ENCODE data around the gene SRSF10.
"Not testable (repeated sequence)": the region's sequence is repeated elsewhere in the genome, so short reads cannot be mapped to it uniquely, and the experiment has no call there.

Gene SRSF10

DNA sequence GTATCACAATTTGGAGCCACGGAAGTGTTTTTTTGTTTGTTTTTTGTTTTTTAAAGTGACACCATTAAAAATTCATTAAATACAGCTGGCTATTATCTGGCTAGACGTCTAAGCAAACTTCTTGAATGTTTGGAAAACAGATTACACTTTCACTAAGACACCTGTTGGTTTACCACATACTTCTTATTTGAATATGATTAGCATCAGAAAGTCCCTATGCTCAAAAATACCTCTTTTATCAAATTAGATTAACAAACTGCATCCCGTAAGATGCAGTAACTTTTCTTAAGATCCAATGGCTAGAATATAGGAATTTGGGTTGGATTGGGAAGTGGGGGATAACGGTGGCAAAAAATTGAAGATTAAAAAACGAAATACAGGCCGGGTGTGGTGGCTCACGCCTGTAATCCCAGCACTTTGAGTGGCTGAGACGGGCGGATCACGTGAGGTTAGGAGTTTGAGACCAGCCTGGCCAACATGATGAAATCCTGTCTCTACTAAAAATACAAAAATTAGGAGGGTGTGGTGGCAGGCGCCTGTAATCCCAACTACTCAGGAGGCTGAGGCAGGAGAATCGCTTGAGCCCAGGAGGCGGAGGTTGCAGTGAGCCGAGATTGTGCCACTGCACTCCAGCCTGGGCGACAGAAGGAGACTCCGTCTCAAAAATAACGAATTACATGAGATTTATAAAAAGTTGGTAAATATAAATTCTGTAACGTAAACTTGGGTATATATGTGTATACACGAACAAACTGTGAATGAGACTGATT lies 21.9 kb downstream of the SRSF10 start:
- not testable (repeated sequence) for DNase-seq

DNA sequence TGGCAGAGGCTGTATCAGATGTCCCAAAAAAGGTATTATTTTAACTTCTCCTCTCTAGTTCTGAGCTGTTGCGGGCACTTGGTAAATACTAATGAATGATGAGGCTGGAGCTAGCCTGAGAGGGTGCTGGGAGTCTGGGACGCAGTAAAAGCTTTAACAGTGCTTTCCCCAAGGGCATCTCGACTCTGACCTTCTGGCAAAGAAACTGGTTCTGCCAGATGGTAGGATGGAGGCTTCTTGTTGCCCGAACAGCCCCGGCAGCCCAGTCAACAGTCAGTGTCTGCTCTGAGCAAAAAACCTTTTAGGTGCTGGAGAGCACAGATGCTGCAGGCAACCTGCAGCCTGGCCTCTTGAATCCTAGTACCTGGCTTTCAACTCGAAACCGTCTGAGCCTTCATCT lies 23.0 kb downstream of the SRSF10 start:
- DNase-seq: no peak

DNA sequence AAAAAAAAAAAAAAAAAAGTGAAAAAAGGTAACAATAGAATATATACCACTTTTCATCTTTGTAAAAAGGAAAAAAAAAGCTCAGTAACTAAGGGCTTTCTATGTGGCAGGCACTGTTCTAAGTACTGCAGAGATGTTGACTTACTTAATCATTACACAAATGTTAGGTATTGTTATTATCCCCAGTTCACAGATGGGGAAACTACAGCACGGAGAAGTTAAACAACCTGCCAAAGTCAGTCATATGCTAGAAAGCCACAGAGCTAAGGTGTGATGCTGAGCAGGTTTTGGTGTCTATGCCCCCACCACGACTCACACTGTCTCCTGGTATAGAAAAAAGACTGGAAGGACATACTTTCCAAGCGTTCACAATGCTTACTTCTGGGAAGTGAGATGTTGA lies 27.1 kb downstream of the SRSF10 start:
- DNase-seq: no peak

DNA sequence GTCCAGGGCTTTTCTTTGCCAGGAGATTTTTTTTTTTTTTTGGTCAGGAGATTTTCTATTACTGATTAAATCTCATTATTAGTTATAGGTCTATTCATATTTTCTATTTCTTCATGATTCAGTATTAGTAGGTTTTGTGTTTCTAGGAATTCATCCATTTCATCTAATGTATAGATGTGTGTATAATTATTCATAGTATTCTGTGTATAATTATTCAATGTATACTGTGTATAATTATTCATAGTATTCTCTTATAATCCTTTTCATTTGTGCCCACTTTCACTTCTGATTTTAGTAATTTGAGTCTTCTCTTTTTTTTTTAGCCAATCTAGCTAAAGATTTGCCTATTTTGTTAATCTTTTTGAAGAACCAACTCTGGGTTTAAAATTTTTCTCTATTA lies 32.8 kb downstream of the SRSF10 start:
- DNase-seq: no peak

DNA sequence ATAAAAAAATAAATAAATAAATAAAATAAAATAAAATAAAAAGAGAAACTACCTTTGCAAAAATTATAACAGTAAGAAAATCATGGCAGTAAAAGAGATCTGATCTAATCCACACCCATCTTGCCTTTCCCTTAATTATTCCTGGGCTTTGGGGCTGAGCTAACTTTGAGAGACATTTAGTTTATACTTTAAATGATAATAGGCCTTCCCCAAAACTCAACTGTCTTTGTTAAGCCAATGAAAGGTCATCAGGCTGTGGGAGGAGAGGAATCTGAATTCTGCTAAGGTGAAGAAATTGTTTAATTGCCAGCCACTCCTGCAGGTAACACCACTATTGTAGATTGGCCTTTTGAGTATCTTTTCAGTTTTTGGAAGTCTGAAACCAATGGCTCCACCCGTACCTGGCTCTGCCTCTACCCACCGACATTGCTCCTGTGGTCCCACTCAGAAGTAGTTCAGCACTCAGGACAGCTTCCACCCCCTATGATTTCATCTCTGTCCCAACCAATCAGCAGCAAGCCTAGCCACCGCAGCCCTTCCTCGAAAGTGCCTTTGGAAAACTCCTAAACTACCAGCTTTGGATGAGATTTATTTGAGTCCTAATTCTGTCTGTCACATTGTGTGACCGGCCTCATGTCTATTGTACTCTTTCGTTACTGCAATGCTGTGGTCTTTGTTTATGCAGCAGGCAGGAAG lies 43.5 kb downstream of the SRSF10 start:
- no peak for DNase-seq

DNA sequence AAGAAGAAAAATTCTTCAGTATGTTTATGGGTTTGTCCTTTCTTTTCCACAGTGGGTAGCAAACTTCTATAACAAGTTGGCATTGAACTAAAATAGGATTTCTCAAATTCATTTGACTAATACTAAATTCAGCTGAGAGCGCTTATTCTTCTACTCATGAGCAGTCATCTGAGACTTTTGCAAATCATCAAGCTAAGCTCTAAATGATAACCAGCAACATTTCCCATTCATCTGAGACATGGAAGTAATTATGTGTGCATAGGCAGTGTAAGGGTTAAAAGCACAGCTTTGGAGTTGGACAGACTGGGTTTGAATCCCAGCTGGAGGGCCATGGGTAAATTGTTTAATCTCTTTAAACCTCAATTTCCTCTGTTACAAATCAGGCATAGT lies 48.6 kb downstream of the SRSF10 start:
- DNase-seq: no peak

DNA sequence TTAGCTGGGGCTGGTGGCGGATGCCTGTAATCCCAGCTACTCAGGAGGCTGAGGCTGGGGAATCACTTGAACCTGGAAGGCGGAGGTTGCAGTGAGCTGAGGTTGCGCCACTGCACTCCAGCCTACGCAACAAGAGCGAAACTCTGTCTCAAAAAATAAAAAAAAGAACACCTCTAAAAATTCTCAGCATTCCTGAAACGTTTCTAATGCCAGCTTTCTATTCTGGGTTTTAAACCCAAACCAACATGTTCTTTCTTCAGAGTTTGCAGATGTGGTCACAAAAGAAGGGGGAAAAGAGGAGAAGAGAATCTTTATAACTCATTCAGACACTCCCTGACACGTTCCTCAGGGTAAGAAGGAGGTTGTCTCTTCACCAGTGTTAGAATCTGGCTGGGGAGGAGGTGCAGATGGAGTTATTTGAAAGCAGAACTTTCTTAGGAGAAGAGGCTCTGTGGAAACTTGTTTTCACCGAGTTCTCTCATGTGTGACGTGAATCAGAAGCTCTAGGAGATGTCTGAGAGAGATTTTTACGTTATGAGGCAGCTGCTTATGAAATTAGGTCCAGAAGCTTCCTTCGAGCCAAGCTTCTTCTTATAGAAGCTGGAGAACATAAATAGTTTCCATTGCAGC lies 49.2 kb downstream of the SRSF10 start:
- DNase-seq: no peak

DNA sequence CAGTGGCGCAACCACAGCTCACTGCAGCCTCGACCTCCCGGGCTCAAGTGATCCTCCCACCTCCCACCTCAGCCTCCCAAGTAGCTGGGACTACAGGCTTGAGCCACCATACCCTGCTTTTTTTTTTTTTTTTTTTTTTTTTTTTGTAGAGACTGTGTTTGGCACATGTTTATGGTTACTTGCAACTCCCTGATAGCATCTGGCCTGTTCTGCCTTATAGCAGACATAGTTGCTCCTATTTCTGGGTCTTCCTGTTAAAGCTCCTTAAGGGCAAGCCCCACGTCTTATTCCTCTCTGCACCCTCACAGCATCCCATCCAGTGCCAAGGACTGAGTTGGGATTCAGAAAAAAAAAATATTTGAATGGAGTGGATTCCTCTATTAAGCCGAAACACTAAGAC lies 49.9 kb downstream of the SRSF10 start:
- DNase-seq: no peak

DNA sequence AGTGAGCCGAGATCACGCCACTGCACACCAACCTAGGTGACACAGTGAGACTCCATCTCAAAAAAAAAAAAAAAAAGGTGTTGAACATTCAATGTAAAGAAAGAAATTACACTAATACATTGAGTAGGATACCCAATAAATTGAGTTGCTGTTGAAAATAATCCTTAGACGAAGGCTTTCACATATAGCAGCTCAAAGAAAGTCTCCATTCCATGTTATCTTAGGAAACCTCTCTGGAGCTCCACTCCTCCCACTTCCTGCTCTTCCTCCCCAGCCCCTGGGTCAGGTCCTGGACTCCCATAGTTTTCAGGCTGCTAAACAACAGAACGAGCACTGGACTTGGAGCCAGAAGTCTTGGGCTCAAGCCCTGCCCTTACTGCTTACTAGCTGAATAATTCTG lies 51.3 kb downstream of the SRSF10 start:
- no peak for DNase-seq

DNA sequence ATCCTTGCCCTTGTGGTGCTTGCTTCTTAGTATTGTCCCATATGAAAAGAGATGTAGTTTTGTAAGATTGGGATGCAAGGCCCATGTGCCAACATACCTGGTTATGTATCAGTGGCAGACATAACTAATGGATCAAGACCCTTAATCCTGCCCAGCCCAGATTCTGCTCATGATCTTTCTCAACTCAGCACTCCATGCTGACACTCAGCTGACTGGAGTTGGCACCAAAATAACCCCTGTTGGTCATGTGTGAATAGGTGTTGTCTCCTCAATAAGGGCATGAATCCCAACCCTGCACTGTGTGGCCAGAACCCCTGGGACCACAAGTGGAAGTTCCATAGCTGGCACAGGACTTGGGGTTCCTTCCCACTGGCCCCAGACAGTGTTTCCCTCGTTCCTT lies 53.0 kb downstream of the SRSF10 start:
- DNase-seq: no peak

DNA sequence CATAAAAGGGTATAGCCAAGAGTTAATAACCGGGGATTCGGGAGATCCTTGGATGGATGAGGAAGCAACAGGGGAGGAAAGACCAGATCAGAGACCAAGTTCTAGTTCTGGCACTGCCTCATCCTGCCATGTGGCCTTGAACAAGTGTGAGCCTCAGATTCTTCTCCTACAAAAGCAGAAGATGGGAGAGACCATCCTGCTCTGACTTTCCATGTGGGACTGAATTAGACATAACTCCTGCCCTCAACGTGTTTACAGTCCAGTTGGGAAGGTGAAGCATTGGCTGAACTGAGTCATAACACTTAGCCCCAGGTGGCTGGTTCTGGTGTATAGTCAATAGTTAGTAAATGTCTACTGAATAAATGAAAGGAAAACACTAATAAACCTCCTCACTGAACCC lies 54.8 kb downstream of the SRSF10 start:
- no peak for DNase-seq

DNA sequence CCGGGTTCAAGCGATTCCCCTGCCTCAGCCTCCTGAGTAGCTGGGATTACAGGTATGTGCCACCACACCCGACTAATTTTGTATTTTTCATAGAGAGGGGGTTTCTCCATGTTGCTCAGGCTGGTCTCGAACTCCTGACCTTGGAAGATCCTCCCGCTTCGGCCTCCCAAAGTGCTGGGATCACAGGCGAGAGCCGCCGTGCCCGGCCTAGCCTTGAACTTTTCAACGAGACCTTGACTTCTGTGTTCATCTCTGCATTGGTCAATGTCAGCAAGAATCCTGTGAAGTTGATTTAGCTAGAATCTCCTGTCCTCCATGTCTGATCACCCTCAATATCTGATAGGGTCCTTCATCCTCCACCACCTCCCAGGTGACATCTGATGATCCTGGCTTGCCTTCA lies 55.5 kb downstream of the SRSF10 start:
- no peak for DNase-seq

DNA sequence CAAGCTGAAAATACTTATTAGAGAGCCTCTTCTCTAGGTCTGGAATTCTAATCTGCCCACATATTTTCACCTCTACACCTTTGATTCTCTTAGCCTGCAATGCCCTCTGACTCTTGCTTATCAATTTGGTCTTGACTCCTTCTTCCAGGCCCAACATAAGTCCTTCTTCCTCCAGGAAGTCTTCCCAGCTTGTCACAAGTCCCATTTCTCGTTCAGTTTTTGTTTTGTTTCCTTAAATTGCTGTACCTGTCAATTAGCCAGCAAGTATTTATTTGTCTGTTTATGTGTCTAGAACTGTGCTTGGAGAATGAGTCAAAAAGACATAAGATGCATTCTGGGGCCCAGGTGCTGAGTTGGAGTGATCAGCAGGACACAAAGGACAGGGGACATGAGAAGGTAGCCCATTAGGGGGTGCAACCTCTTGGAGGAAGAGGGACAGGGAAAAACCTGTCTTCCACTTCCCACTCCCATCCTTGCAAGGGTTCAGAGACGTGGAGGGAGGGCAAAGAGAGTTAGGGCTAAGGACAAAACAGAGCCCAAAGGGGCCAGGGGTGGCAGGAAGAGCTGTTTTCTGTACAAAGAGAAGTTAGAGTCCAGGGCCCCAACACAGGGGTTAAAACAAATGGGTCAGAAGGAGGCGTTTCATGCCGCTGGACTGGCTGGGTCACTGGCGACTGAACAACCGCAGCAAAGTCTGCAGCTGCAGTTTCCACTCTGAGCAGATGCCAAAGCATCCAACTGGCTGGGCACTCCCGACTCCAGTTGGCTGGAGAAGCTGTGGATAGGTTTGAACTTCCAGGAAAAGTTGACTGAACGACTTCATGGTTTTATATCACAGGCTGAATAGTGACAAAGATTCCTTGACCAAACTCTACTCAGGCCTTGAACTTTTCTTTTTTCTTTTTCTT lies 56.3 kb downstream of the SRSF10 start:
- no peak for DNase-seq

DNA sequence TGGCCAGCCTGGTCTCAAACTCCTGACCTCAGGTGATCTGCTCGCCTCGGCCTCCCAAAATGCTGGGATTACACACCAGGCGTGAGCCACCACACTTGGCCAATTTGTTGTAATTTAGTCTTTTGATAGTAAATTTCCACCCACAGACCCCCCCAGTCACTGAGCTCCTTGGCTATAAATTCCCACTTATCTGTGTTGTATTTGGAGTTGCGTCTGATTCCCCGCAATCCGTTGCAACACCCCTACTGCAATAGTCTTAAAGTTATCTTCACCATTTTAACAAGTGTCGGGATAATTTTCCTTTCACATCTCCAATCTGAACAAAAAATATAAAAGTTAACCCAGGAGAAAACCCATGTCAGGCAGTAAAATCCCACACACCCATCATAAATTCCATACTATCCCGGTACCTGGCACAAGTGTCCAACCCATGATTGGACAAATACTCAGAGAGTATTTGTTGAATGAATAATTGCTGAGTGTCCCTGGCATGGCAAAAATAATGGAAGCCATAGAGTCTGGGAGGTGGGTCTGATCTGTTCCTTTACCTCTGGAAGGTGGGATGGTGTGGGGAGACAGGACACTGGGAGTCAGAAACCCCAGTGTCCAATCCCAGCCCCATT lies 57.7 kb downstream of the SRSF10 start:
- DNase-seq: no peak

DNA sequence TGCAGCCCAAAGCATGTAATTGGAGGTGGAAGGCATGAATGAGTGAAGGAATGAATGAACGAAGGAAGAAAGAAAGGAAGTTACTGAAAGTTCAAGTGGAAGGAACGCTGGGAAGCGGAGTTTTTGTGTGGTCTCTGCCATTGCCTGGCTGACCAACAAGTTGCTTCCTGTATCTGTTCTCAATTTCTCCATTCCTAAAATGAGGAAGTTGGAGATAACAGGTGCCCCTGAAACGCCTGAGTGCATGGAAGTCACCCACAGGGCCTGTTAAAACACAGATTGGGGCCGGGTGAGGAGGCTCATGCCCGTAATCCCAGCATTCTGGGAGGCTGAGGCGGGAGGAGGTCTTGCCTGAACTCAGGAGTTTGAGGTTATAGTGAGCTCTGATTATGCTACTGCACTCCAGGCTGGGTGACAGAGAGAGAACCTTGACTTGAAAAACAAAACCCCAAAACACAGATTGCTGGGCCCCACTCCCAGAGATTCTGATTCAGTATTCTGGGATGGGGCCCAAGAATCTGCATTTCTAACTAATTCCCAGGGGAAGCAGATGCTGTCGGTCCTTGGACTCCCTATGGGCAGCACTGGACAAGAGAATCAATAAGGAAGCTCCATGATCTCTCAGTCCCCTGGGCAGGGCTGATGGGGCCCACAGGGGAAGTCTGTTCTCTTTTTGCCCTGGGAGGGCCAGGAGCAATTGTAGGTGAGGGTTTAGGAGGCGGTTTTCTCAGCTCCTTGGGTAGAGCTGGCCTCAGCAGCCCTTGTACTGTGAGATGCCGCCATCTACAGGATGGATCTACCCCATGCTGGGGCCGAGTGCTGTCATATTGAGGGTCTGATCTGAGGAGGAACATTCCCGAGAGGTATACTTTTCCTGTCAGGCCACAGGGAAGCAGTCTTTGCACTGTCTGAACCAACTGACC lies 63.7 kb downstream of the SRSF10 start:
- DNase-seq: peak; percentile 59

DNA sequence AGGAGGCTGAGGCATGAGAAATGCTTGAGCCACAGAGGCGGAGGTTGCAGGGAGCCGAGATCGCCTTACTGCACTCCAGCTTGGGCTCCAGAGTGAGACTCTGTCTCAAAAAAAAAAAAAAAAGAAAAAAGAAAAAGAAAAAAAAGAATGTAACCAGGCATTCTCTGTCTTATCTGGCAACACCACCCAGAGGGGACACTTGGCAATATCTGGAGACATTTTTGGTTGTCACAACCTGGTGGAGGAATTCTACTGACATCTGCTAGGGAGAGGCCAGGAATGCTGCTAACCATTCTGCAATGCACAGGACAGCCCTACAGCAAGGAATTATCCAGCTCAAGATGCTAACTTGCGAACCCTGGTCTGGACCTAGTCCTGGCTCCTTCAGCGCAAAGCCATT lies 64.7 kb downstream of the SRSF10 start:
- no peak for DNase-seq

DNA sequence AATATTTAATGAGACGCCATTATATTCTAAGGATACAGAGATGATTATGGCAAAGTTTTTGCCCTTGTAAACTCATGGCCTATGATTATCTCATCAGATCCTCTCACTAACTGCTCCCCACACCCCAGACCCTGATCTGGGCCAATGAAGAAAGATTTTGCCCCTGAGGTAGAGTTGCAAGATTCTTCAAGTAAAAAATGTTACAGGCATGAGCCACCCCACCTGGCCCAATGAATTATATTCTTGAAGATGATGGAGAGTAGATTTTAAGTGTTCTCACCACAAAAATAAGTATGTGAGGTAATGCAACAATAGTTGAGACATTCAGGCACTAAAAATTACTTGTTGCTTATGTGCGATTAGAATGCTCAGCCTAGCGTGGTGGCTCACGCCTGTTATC lies 65.2 kb downstream of the SRSF10 start:
- no peak for DNase-seq

Data from CD4-positive, alpha-beta T cell treated with Interleukin-6 for 4 hours (primary cell).